Activated CD8-positive, alpha-beta memory T cell treated with anti-CD3 and anti-CD28 coated beads, Interleukin-2, amount 50 U/mL, for 1 hour (primary cell): ENCODE data around the gene IL36A.

ENCODE experiments used
- DNase-seq: peaks from one replicate; pipeline ENCODE4 v3.0.0-alpha.2; 2020; ENCODE audit errors: extremely low read depth

The IL36A gene

GRCh38 chr2:113050921-113051895 lies 45.9 kb downstream of the IL36A start:
- no peak for DNase-seq

DNA sequence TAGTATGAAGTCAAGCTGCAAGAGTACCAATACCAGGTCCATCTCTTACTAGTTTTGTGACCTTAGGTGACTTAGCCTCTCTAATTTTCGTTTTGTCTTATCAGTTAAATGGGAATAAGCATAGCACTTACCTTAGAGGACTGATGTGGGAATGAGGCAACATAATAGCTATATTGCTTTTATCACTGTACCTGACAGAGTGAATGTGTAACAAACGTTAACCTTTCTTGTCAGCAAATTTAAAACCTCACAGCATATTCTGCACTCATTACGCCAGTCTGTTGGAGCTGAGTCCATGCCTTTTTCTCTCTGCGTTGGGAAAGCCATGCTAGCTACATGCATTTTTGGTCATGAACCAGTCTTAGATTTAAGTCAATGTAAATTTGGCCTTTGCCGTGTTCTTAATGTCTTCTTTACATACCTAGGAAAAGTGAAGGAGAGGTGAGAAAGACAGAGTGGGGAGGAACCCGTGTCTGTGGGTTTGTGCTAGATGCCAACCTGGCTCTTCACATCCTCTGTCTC lies 47.2 kb downstream of the IL36A start, which contains the start of gene IL36B:
Gene IL36B (minus strand): TSS at position 472 of the 522 bp plus-strand sequence.
- DNase-seq: no peak

- DNase-seq: no peak
These were observed 48.4 kb downstream of the IL36A start for GRCh38 chr2:113053666-113054065.

- no peak for DNase-seq
These were observed 48.8 kb downstream of the IL36A start for GRCh38 chr2:113054066-113054465.

DNA sequence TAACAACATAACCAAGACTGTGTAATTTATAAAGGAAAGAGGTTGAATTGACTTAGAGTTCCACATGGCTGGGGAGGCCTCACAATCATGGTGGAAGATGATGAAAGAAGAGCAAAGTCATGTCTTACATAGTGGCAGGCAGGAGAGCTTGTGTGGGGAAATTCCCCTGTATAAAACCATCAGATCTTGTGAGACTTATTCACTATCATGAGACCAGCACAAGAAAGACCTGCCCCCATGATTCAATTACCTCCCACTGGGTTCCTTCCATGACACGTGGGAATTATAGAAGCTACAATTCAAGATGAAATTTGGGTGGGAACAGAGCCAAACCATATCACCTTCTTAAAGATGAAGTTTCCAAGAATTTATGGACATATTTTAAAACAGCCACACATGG lies 51.3 kb downstream of the IL36A start:
- no peak for DNase-seq

- DNase-seq: no peak
These were observed 51.9 kb downstream of the IL36A start for GRCh38 chr2:113057117-113057516.
